Ovary (tissue), 3 donors: ENCODE data around the gene SIGLEC8.

Experiments used
- CTCF ChIP-seq, 3 donors: fragments of 450-650 bp in 2 of 3; fragments of 200-600 bp in 1 of 3; IDR thresholded peaks; one replicate each; pipeline versions ENCODE4 v1.5.1 to v1.8.0; 2016 to 2022; ENCODE audit warnings: antibody characterized with exemption in 3 of 3, mild to moderate bottlenecking in 1 of 3
- EP300 ChIP-seq: sonication (generic); formaldehyde crosslinking; IDR thresholded peaks from one replicate; pipeline ENCODE4 v1.6.1; 2017; ENCODE audit warnings: antibody characterized with exemption
- POLR2A ChIP-seq: fragments of 450-650 bp; IDR thresholded peaks from one replicate; pipeline ENCODE4 v1.6.1; 2017; ENCODE audit warnings: antibody characterized with exemption, mild to moderate bottlenecking, moderate library complexity
- donor health status: DM: no; HTN: no; CAD: no.

GRCh38 chr19:51418707-51419106 is 39.5 kb downstream of the SIGLEC8 start:
- no peak for TF ChIP-seq CTCF (IDR thresholded peaks at IDR 0.05)
- TF ChIP-seq EP300 = no peak
- no peak for TF ChIP-seq POLR2A
